22Rv1 (cell line): Measurements from ENCODE around the gene HGF.

Experiments
- H3K27ac ChIP-seq: fragments of 450-650 bp; 2 replicates; pipeline ENCODE4 v1.5.1; 2017
- CTCF ChIP-seq: fragments of 450-650 bp; IDR thresholded peaks from 2 replicates; pipeline ENCODE4 v1.5.1; 2017; ENCODE audit warnings: mild to moderate bottlenecking
- ZFX ChIP-seq: fragments of 450-650 bp; IDR thresholded peaks from 2 replicates; pipeline ENCODE4 v1.6.1; 2017; ENCODE audit warnings: antibody characterized with exemption, borderline replicate concordance

Gene HGF

GRCh38 chr7:81774551-81774950 is 4.7 kb upstream of the HGF start:
- no peak overlapping the region for H3K27ac ChIP-seq
- TF ChIP-seq ZFX (no peak), CTCF (no peak)

GRCh38 chr7:81770728-81771223 is 929 bp upstream of the HGF start:
- H3K27ac ChIP-seq: peak overlapping the region; percentile 84
- TF ChIP-seq CTCF: no peak
- no peak for TF ChIP-seq ZFX

GRCh38 chr7:81768951-81769778 is 682 bp downstream of the HGF start:
- TF ChIP-seq ZFX (no peak), CTCF (no peak)
- H3K27ac ChIP-seq: peak overlapping the region; percentile 84

- no peak for TF ChIP-seq ZFX
- no peak for TF ChIP-seq CTCF
- H3K27ac ChIP-seq: peak overlapping the region; percentile 84
These were observed 1.9 kb downstream of the HGF start for GRCh38 chr7:81767926-81768325.

- H3K27ac ChIP-seq: peak overlapping the region; percentile 84
- TF ChIP-seq CTCF (no peak), ZFX (no peak)
These were observed 8.0 kb downstream of the HGF start for GRCh38 chr7:81761821-81762220.

GRCh38 chr7:81761031-81761430 is 8.8 kb downstream of the HGF start:
- TF ChIP-seq ZFX: no peak
- TF ChIP-seq CTCF: no peak
- H3K27ac ChIP-seq: peak overlapping the region; percentile 84

GRCh38 chr7:81754918-81755696 is 14.7 kb downstream of the HGF start:
- H3K27ac ChIP-seq: peak overlapping the region; percentile 27
- TF ChIP-seq ZFX (no peak), CTCF (no peak)
